Measurements from ENCODE around the gene SPATS2L. TPM values are rescaled to one million over a fixed set of nuclear protein-coding genes. Genes with fewer than 3 reads are reported as not detected.
"Not testable (repeated sequence)": the region's sequence is repeated elsewhere in the genome, so short reads cannot be mapped to it uniquely, and the experiment has no call there.

SPATS2L gene
- total RNA-seq, 1 donor from 2014 or later, result 120 TPM

DNA sequence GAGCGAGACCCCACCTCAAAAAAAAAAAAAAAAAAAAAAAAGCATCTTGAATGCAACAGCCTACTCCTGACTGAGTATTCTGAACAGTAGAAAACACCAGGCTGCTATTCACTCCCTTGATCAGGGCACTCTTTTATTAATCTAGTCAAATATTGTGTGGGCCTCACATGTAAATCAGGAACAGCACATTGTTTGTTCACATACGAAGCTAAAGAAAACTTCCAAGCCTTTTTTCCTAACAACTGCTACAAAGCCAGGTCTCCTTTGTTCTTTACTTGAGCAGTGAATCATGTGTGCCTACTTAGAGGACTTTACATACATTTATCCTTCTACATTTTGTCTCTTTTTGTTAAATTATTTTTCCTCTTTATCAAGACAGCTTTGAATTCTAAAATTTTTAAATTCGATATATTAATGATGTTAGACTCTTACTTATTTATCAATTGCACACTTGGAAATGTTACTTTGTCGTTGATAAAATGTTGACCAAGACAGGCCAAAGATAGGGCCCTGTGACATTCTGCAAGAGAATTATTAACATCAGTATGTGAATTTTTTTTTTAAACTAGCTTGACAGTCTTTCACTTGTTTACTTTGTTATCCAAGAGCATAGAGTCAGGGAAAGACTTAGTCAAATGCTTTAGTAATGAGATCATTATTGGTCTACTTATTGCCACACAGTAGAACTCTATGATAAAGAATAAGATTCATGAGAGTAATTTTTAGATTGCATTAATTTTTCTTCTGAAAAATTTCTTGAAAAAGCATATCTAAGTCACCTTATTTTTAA lies 13.2 kb downstream of the SPATS2L start:
- peak; percentile 31 for DNase-seq (ENCODE audit: low spot score)

DNA sequence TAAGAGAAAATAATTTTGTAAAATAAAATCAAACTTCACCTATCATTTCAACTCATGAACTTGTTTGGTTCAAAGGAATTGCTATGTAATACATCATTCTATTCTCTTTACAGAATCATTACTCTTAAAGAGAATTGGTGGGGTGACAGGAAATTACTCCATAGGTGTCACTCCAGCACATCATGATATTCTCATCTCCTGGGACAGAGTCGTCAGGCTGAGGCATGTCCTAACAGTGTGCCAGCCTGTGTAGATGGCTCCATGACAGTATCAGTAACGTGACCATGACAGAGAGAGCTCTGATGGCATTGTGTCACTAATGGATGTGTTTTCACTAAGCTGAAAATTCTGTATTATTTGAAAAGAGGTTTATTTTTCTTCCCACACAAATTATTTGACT lies 13.9 kb downstream of the SPATS2L start:
- no peak for DNase-seq (ENCODE audit: low spot score)

DNA sequence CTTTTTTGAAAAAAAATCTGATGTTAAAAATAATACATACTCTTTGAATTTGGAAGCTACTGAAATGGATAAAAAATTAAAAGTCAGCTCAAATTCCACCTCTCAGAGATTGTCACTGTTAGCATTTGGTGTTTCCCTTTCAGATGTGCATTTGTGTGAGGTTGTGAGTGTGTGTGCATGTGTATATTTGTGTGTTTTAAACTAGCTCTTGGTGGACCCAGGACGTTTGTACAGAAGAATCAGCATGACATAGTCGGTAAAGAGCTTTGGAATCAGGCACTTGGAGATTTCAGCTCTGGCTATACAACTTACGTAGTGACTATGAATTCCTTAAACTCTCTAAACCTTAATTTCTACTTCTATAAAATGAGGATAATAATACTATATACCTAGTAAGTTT lies 14.5 kb downstream of the SPATS2L start:
- DNase-seq (ENCODE audit: low spot score), result no peak

DNA sequence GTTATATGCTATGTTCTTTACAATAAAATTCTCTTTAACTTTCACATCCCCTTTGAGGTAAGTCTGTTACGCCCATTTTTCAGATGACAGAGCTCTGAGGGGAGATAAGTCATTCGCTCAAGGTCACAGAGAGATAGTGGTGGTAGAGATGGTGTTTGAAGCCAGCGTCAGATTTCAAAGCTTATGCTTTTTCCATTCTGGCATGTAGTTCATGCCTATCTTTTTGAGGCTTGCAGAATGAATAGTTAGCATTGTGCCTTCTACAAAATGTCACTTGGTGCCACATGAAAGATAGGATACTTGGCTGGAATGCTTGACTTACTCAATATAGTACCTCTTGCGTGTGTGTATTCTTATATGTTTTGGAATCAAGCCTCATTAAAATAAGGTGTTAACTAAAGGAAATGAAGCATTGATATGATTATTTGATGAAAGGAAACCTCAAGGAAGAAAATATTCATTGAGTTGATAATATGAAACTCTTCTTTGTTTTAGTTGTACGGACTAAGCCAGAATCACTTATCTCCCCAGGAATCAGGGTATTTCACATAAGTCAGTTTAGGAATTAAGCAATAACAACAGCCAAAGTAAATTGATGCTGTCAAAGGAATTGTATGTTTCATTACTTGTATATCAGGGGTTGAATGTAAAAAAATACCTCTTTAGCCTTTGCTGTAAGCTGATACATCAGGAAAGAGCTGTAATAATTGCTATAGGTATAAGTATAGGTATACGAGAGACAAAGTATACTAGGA lies 15.5 kb downstream of the SPATS2L start:
- no peak for DNase-seq (ENCODE audit: low spot score)

DNA sequence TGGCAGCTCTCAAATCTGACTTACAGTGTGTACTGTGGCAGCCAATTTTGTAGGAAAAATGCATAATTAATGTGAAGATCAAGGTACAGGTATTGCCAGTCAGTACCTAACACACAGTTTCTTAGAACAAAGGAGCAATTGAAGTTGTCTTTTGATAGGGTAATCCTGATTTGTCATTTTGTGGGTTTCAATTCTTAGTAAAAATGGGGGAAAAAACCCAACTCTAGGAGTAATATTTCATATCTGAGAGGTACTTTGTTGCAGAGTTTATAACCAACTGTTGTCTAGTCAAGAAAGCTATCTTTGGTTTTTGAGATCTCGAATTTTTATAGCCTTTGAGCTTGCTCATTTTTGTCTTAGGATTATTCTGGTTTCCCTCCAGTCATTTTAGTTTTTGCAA lies 16.1 kb downstream of the SPATS2L start:
- no peak for DNase-seq (ENCODE audit: low spot score)

DNA sequence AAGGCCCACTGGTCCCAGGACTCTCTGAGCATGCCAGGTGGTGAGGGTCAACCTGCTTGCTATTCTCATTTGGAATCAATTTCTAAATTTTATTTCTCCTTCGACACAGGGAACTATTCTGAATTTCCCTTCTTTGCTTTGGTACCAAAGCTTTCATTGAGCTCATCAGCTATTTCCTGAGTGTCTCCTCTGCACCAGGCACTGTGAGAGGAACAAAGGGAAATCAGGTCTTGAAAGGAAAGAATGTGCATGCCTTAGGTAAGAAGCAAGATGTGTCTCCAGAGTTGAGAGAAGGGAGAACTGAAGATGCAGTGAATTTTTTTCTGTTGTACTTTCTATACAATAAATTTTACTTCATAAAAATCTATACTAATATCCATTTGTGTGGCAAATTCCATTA lies 17.9 kb downstream of the SPATS2L start:
- DNase-seq (ENCODE audit: low spot score), result no peak

DNA sequence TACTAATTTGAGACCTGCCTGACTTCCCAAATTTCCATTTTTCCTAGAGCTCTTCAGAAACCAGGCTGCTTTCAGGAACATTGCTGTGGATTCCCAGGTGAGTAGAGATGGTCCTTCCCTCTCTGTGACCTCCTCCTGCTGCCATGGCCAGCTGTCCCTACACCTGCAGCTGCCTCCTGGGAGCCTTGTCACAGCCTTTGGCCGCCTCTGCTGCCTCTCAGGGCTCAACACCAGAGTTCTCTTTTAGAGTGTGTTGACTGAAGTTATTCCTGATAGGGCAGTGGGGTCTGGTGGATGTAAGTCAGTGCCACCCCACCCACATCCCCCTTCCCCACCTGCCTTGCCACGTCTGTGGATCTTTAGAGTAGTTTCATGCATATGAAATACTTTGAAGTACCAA lies 22.9 kb downstream of the SPATS2L start:
- no peak for DNase-seq (ENCODE audit: low spot score)

DNA sequence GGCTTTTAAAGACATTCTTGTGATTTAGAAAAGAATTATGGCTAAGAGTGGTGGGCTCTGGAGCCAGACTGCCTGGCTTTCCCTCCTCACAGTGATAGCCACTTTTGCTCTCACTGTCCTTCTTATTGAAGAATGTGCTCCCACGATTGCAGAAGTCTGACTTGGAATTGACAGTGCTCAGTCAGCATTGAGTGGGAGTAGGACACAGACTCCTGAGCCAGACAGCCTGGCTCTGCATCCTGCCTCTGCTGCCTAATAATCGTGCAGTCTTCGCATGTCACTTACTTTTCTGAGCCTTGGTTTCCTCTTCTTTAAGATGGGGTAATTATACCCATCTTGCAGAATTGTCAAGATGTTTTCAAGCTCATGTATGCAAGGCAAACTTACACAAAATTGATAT lies 23.3 kb downstream of the SPATS2L start:
- DNase-seq (ENCODE audit: low spot score), result no peak

DNA sequence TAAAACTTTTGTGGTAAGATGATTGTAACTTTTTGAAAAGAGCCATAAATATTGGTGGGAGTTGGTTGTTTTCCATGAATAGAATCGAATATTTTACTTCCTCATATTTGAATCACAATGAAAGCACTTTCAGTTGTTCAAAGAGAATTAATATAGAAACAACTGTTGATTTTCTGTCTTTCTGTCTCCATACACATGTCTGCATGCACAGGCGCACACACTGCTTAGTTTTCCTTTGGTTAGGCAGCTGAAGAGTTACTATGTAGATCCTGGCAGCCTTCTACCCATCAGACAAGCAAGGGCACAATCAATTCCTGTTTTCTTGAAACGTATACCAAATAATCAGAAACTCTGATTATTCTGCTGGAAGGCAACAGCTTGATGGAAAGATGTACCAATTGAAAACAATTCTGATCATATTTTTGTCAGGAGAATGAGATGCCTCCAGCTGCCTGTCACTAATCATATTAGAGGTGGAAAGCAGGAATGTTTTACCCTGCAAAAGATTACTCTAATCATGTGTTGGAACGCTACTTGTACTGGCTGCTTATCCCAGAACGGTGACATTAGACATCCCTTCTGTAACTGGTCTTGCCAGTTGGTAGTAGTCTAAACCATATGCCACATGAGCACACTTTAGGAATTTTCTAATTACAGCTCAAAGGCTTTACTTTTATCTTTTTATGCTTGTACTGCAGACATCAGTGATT lies 24.0 kb downstream of the SPATS2L start:
- DNase-seq (ENCODE audit: low spot score), result no peak

DNA sequence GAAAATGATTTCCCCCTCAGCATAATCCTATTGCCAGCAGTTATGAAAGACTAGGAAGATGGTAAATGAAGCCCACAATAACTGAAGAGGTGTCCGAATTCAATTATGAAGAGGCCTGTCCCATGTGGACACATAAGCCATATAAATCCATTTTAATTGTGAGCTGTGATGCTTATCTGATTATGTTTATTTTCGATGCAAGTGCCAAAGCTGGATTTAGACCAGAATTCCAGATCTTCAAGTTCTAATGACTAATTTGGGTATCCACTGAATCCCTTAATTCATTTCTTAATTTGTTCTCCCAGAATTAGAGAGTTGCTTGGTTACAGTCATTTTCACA lies 24.5 kb downstream of the SPATS2L start:
- DNase-seq (ENCODE audit: low spot score), result no peak

DNA sequence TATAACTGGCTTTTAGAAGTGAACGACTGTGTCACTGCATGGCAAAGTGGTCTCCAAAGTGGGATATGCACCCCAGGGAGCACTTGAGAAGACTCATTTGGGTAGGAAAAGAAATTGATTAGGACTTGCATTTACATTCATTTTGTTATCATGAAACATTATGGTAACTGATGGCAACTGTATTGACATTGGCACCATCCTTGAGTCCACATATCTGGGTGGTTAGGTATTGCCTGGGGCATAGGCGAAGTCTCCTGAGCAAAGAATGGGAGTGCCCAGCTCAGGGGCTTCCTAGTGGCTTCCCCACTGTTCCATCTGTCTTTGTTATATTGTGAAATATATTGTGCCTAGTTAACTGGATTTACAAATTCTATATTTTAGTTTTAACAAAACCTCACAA lies 29.2 kb downstream of the SPATS2L start:
- no peak for DNase-seq (ENCODE audit: low spot score)

DNA sequence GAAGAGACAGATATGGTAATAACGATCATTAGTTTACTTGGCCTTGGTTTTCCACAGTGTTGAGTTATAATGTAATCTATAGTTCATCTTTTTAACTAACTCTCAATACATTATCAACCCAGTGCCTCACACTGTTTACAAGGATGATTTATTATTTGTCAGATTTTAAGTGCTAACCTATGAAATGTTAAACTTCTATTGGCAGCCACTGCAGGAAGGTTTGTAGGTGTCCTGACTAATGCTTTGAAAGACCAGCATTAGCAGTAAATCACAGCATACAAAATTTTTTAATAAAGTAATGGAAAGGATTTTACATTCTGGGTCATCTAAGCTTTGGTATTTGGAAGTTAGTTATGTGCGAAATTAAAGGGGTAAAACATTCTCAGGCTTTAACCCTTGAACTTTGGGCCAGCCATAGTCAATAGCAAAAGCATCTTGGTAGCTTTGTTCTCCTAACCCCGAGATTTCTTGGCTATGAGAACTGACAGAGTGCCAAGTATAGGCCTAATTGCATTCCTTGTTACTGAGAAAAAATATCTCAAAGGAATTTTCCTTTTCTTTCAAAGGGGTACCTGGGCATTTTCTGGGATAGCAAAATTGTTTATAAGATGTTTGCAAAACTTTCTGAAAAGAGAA lies 30.6 kb downstream of the SPATS2L start:
- DNase-seq (ENCODE audit: low spot score), result no peak

DNA sequence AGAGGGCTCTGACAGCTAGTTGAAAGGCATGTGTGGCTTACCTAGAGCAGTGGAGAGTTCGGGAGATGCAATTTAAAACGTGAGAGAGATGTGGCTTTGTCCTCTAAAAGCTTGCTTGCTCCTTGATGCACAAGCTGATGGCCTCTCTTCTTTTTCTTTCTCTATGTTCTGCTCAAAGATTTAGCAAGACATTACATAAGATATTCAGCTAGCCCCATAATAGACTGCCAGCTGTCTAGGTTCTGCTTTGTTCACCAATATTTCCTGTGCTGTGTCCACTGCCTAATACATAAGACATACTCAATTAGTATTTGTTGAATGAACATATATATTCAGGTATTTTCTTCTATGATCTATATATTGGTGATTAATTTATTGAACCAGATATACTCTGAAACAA lies 31.1 kb downstream of the SPATS2L start:
- DNase-seq (ENCODE audit: low spot score), result no peak

DNA sequence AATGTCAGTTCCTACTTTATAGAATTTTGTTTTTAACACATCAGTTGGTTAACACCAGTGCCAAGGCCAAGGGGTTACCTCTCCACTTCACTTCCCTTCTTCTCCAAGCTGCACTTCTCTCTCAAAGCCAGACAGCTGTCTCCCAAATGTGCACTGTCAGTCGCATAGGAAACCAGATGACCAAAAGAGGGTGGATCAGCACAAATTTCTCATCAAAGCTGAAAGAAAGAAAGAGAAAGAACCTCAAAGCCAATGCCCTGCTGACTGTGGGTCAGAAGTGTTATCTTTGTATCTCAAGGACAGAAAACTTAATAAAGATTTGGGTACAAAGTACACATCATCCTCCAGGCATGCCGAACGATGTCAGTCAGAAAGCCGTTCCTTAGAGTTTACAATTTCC lies 32.2 kb downstream of the SPATS2L start:
- peak; percentile 49 for DNase-seq (ENCODE audit: low spot score)

DNA sequence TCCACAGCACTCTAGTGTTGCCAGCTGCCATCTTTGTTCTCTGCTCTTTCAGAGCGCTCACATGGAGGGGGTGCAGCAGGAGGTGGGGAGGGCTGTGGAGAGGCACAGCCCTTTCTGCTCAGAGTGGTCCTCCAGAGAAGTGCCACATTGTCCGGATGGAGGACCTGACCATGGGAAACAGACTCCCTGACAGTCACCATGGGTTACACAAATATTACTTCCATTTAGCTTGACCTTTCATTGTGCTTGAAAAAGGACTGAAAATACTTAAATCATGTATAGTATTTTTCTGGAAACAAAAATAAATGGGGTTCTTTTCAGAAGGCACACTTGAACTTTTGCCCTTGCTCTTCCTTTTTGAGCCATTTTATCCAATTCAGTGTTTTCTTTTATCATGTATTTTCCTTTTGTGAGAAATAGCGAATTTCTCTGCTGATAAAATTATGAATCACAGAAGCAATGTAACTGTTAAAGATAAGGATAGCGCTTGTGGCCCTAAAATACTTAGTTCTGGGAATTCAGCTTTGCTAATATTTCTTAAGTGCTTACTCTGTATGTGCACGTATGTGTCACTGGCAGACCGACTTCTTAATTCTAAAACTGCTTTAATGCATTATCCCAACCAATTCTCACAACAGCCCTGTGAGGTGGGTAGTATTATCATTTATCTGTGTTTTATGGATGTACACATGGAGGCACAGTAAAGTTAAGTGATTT lies 34.2 kb downstream of the SPATS2L start:
- peak; percentile 52 for DNase-seq (ENCODE audit: low spot score)

DNA sequence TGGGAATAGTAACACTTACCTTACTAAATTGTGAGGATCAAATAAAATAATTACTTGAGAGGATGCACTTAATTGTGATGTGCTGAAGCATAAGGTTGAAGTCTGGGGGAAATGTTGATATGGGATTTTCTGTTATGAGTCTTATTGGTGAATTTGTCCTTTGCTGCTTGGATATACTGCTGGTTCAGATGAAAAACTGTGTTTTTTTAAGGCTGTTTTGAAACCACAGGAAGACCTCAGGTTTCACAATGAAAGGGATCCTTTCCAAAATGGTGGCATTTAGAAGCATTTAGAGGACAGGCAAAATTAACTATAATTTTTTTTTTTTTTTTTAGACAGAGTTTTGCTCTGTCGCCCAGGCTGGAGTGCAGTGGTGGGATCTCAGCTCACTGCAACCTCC lies 34.9 kb downstream of the SPATS2L start:
- no peak for DNase-seq (ENCODE audit: low spot score)

DNA sequence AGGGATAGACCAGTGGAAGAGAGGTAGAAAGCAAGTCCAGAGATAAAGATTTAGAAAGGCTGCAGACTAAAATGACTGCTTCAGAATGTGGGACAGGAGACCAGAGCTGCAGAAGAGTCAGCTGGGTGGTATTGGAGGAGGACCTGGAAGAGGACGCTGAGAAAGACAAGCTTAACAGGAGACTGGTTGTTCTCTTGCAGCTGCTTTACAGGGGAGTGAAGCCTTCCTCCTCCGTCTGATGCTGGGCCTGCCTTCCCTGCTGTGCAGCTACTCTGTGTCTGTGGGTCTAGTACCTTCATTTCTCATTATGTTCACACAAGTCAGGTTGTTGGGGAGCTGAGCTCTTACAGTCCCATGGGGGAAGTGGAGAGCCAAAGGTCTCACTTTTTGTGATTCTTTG lies 35.7 kb downstream of the SPATS2L start:
- DNase-seq (ENCODE audit: low spot score), result no peak

DNA sequence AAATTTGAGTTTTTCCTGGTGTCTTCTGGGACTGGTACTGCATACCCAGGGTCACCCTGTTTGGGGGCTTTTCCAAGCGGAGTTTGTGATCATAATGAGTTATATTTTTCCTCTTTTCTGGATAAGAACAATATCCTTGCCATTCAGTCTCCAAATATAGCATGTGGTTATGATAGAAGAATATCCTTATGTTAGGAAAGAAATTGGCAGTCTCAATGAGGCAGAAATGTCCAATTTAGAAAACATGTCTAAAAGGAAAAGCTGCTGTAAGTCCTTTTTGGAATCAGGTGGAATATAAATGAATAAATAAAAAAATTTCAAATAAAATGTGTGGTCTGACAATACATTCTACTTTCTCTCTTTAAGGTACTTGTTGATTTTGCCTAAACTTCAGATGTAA lies 36.2 kb downstream of the SPATS2L start:
- DNase-seq (ENCODE audit: low spot score), result no peak

DNA sequence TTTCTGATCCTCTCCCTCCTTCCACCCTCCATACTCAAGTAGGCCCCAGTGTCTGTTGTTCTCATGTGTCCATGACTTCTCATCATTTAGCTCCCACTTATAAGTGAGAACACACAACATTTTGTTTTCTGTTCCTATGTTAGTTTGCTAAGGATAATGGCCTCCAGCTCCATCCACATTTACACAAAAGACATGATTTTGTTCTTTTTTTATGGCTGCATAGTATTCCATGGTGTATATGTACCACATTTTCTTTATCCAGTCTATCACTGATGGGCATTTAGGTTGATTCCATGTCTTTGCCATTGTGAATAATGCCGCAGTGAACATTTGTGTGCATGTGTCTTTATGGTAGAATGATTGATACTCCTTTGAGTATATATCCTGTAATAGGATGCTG lies 37.7 kb downstream of the SPATS2L start:
- DNase-seq (ENCODE audit: low spot score), result not testable (repeated sequence)

DNA sequence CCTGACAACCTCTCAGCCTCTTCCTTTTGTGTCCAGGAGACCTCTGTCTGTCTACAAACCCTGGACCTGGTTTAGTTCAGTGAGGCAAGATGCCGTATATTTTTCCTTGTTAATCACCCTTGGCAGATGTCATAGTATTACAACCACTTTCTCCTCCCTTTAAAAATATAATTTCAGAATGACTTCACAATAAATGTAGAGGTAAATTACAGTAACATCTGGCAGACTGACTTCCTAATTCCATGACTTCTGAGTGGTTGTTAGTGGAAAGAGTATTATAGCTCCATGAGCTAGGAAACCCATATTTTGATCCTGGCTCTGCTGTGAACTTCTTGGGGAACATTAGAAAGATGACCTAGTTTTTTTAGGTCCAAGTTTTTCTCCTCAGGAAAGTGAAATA lies 39.5 kb downstream of the SPATS2L start:
- no peak for DNase-seq (ENCODE audit: low spot score)

DNA sequence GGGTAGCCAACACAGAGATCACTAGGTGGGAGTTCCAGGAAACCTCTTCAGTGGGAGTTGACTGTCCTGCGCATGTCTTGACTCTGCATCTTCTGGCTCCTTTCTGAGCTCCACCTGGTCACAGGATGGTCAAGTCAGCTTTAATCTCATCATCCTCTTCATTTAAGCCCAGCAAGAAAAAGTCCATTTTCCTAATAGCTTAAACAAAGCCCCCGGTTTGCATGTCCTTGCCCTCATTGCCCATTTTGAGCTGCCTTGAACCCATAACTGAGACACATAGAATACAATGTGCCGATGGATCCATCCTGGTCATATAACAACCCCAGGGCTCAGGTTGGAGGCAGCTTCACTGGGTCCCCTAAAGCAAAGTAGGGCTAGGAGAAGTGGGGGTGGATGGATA lies 40.8 kb downstream of the SPATS2L start:
- DNase-seq (ENCODE audit: low spot score), result no peak

All from umbilical cord (tissue), 2 donors.